Measurements from ENCODE around the gene TLR4.

GRCh38 chr9:117681888-117682287, 22.3 kb upstream of the TLR4 start:
- no peak for TF ChIP-seq EZH2 (IDR thresholded peaks at IDR 0.05; ENCODE audit: insufficient read depth, poor library complexity, severe bottlenecking)
- no peak for TF ChIP-seq EZH2phosphoT487 (IDR thresholded peaks at IDR 0.05; ENCODE audit: insufficient read depth, low read depth)

Data from GM23248 (cell line).